ENCODE data around the gene DKKL1.
A peak's percentile ranks its signal among the peaks of the same experiment; 100 is the strongest.

Gene DKKL1

GRCh38 chr19:49342291-49342721, 21.4 kb upstream of the DKKL1 start:
- peak; percentile 19 for DNase-seq (ENCODE audit: extremely low spot score)
- TF ChIP-seq CTCF (IDR thresholded peaks at IDR 0.05; ENCODE audit: control extremely low read depth, extremely low read depth, low read depth, missing control alignments), result no peak
- POLR2A ChIA-PET, result no interaction called here
- CTCF ChIA-PET, result interaction anchor here (0.8 to 2.9 kb wide), 4 partner anchors 9 to 41 kb away, joined by 3 to 8 read pairs (median 4); no protein-coding TSS in a partner anchor

- TF ChIP-seq CTCF (IDR thresholded peaks at IDR 0.05; ENCODE audit: control extremely low read depth, extremely low read depth, low read depth, missing control alignments), result no peak
- ChIA-PET CTCF (interaction anchor here (1.5 to 2.9 kb wide), 2 partner anchors 16 to 42 kb away, joined by 4 to 8 read pairs; no protein-coding TSS in a partner anchor), POLR2A (no interaction called here)
- peak; percentile 44 for DNase-seq (ENCODE audit: extremely low spot score)
Observed at GRCh38 chr19:49343123-49343522, 20.6 kb upstream of the DKKL1 start.

- ChIA-PET CTCF (interaction anchor here (1.1 kb wide), 2 partner anchors 11 to 16 kb away, joined by 3 to 4 read pairs; no protein-coding TSS in a partner anchor), POLR2A (no interaction called here)
- no peak for DNase-seq (ENCODE audit: extremely low spot score)
- no peak for TF ChIP-seq CTCF (IDR thresholded peaks at IDR 0.05; ENCODE audit: control extremely low read depth, extremely low read depth, low read depth, missing control alignments)
Observed at GRCh38 chr19:49344505-49345423, 18.9 kb upstream of the DKKL1 start.

- ChIA-PET CTCF (interaction anchor here (1.7 to 2.2 kb wide), 2 partner anchors 20 to 46 kb away, joined by 4 to 8 read pairs; no protein-coding TSS in a partner anchor), POLR2A (no interaction called here)
- no peak for TF ChIP-seq CTCF (IDR thresholded peaks at IDR 0.05; ENCODE audit: control extremely low read depth, extremely low read depth, low read depth, missing control alignments)
- no peak for DNase-seq (ENCODE audit: extremely low spot score)
Observed at GRCh38 chr19:49347191-49347590, 16.5 kb upstream of the DKKL1 start.

GRCh38 chr19:49347835-49348234, 15.8 kb upstream of the DKKL1 start:
- DNase-seq (ENCODE audit: extremely low spot score), result no peak
- no peak for TF ChIP-seq CTCF (IDR thresholded peaks at IDR 0.05; ENCODE audit: control extremely low read depth, extremely low read depth, low read depth, missing control alignments)
- ChIA-PET POLR2A (interaction anchor here (0.6 kb wide), 1 partner anchor 197 kb away, joined by 5 read pairs; no protein-coding TSS in a partner anchor), CTCF (interaction anchor here (1.0 to 2.2 kb wide), 4 partner anchors 12 to 47 kb away, joined by 4 to 8 read pairs (median 4); no protein-coding TSS in a partner anchor)

GRCh38 chr19:49348305-49349189, 15.1 kb upstream of the DKKL1 start:
- DNase-seq (ENCODE audit: extremely low spot score), result no peak
- no peak for TF ChIP-seq CTCF (IDR thresholded peaks at IDR 0.05; ENCODE audit: control extremely low read depth, extremely low read depth, low read depth, missing control alignments)
- ChIA-PET CTCF (interaction anchor here (0.9 to 2.2 kb wide), 8 partner anchors 9 to 223 kb away, joined by 3 to 8 read pairs (median 4); no protein-coding TSS in a partner anchor), POLR2A (interaction anchor here (0.5 to 0.6 kb wide), 2 partner anchors 58 to 198 kb away, joined by 4 to 5 read pairs; no protein-coding TSS in a partner anchor)
